GM19035 (cell line): Measurements from ENCODE around the gene TMEM151B.
"Not testable (repeated sequence)": the region's sequence is repeated elsewhere in the genome, so short reads cannot be mapped to it uniquely, and the experiment has no call there.

Experiments
- ATAC-seq: cut with Tn5 transposase; IDR thresholded peaks from one replicate; pipeline ENCODE4 v1.9.1; 2021; ENCODE audit not compliant: unreplicated experiment

The TMEM151B gene

DNA sequence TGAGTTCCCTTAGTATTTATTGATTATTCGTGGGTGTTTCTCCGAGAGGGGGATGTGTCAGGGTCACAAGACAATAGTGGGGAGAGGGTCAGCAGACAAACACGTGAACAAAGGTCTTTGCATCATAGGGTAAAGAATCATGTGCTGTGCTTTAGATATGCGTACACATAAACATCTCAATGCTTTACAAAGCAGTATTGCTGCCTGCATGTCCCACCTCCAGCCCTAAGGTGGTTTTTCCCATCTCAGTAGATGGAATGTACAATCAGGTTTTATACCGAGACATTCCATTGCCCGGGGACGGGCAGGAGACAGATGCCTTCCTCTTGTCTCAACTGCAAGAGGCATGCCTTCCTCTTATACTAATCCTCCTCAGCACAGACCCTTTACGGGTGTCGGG, 58.0 kb downstream of the TMEM151B start:
- ATAC-seq = not testable (repeated sequence)

- no peak for ATAC-seq
Observed at GRCh38 chr6:44329858-44330257, 59.6 kb downstream of the TMEM151B start.

DNA sequence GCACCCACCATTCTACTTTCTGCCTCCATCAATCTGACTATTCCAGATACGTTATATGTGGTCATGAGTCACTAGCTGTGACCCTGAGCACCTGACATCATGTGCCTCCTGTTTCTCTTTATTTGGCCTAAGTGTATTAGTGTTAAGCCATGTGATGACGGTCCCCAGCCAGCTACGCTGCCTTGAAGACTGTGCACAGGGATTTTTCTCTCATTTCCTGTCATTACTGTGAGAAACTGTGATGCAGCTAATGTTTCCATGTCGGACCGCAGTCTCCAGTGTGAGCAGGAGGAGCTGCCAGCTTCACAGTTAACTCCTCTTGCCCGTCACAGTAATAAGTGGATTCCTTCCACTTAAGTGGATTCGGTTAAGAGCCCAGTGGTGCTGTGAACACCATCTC, 62.3 kb downstream of the TMEM151B start:
- no peak for ATAC-seq

DNA sequence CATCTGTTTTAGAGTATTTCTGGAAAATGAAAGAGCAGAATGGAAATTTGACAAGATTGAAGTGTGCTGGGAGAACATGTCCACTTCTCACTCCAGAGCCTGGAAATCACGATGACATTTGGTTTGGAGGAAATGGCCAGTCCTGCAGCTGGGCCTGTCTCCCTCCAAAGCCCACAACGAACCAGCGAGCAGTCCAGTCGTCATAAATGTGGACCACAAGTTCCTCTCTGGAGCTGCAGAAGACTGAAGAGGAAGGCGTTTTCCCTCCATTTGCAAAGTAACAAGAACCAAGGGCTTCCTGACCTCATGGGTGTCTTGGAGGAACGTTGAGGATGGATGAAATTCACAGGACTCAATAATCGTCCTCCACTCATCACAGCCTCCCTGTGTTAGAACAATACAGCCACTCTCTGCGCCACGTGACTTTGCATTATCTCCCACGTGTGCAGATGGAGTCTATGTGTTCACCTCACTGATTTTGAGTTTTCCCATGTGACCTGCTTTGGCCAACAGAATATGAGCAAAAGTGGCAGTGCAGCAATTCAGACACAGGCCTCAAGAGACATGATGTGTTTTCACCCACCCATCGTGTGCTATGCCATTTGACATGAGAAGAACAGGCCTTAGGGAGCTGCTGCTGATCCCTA, 63.1 kb downstream of the TMEM151B start:
- no peak for ATAC-seq

- ATAC-seq = no peak
Observed at GRCh38 chr6:44333942-44334341, 63.7 kb downstream of the TMEM151B start.

- ATAC-seq = no peak
Observed at GRCh38 chr6:44335631-44336030, 65.4 kb downstream of the TMEM151B start.

DNA sequence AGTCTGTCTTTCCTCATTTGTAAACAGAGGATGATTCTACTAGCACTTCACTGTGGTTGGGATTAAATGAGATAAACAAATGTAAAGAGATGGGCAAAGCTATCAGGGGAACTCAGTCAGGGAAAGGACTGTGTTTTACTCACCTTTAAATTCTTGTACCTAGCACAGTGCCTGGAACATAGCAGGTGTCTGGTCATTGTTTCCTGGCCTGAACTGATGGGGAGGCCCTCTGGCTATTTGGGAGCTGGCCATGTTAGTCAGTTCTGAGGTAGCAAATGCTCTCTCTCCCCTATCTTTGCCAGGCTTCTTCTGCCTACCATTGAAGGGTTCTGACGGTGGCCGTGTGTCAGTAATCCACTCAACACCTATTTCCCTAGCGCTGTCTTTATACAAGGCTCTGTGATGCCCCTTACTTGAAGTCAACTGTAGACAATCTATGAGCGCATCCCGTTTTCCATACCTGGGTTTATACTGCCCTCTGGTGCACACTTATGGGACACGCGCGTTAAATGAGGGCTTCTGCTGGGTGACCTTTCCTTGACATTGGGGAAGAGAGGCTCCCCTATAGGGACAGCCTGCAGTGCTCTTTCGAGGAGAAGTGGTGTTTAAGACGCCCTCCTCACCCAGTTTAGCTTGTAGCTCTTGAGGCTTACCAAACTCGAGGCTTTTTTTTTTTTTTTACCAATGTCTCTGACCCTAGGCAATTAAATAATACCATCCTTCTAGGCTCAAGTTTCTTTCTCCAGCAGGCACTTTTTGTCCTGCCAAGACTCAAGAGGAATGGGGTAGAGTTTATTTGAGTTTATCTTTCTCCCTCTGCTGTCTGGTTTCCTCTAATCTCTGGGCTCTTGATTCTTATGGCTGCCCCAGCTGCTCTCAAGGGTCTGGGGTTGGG, 68.2 kb downstream of the TMEM151B start:
- peak; percentile 67 for ATAC-seq

DNA sequence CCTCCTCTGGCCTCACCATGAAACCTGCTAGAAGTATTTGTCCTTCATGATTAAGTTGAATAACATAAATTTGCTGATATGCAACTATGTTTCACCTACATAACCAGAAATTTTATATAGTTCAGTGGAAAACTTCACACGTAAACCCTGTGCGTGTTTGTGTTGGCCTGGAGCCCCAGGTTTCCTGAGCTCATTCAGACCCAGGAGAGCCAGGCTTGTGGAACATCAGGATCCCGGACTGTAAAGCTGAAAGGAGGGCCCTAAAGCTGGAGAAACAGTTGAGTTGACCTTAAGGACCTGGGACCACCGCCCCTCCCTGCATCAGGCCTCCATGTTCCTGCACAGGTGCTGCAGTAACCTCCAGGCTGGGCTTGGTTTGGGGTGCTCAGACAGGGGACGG, 69.1 kb downstream of the TMEM151B start:
- ATAC-seq = no peak

- ATAC-seq = no peak
Observed at GRCh38 chr6:44339763-44340625, 69.7 kb downstream of the TMEM151B start.

DNA sequence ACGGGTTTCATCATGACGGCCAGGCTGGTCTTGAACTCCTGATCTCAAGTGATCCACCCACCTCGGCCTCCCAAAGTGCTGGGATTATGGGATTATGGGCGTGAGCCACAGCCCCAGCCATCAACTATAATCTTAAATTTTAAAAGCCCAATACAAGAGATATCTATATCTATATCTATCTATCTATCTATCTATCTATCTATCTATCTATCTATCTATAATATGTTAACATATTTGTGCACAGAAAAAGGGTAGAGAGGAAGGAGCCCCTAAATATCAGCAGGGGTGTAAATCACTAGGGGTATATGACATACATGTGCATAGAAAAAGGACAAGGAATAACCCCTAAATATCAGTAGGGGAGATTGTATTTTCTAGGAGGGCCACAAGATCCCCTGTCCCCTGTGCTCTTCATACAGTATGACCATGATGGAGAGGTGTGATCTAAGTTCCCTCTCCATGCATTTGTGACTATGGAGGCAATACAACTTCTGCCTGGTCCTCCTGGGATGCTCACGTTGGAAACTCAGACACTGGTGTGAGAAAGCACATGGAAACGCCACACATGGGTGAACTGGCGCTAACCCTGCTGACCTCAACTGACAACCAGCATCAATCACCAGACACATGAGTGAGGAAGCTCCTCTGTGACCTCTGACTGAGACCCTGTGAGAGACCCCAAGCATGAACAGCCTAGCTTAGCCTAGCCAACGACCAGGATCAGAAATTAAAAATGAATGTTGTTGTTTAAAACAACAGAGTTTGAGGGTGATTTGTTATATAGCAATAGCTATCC, 71.0 kb downstream of the TMEM151B start:
- no peak for ATAC-seq

DNA sequence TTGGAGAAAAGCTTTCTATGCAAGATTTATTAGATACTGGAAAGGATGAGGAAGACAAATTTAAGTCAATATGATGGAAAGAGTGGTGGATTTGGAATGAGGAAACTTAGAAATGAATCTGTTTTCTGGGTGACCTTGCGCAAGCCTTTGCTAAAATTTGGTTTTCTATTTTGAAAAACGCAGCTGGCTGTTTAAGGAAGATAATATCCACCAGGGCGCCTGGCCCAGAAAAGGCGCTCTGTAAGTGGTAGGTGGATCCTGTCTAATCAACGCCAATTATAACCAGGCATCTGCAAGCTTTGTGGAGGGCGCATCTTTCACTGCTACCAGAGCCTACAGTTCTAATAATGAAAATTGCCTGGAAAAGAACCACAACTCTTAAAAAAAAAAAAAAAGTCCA, 71.8 kb downstream of the TMEM151B start:
- no peak for ATAC-seq

DNA sequence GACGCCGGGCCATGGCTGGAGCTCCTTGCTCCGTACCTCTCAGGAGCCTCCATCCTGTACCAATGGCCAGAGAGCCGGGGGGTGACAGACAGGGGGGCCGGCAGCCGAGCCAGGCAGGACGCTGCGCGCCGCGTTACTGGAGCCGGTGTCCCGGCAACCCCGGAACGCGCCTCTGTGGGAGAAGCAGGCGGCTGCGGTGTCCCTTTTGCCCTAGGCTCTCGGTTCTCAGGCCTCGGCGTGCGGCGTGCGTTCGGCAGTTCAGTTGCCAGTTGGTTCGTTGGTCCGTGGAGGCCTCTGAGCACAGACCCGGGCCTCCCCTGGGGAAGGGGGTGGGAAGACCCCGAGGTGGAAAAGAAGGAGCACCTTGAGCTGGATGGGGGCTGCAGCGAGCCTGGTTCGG, 72.2 kb downstream of the TMEM151B start, which contains the start of gene SPATS1:
Gene SPATS1, plus strand, starts transcription at position 162 of the 400 bp plus-strand sequence. CDS start 446 bp downstream, outside the sequence.
- ATAC-seq = no peak

GRCh38 chr6:44346818-44347217, 76.6 kb downstream of the TMEM151B start:
- not testable (repeated sequence) for ATAC-seq

DNA sequence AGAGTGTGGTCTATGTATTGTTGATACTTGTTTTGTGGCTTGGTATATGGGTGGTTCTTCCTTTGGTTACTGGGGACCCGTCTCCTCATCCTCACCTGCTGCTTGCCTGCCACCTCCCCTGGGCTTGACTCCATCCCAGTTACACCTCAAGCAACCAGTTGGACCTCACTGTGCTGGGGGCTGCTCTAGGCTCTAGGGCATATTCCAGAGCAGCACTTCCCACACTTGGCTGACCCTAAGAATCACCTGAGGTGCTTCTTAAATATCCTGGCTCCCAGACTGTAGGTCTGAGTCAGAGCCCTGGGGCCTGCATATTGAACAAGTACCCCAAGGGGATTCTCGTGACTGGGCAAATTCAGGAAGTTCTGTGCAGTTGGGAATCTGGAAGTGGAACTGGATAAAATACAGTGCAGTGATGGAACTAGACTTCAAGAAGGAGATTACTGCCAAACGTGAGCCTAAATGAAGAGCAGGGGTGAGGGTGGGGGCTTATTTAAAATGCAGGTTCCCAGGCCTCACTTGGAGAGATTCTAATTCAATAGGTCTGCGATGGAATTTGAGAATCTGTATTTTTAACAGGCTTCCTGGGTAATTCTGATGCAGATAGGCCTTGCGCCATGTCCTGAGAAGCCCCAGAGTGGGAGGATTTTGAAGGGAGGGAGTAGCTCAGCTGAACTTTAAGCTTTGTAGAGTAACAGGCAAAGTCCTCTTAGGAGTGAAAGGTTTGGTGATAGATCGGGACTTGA, 79.8 kb downstream of the TMEM151B start:
- no peak for ATAC-seq

DNA sequence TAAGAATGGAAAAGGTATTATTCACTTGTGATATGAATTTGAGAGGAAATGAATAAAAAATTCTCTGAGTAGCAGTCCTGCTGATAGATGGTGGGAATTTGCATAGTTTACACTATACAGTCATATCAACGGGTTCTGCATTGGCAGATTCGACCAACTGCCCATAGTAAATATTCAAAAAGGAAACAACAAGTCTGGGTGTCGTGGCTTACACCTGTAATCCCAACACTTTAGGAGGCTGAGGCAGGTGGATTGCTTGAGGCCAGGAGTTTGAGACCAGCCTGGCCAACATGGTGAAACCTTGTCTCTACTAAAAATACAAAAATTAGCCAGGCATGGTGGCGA, 80.4 kb downstream of the TMEM151B start:
- ATAC-seq = not testable (repeated sequence)

- ATAC-seq = no peak
Observed at GRCh38 chr6:44352259-44352658, 82.0 kb downstream of the TMEM151B start.

DNA sequence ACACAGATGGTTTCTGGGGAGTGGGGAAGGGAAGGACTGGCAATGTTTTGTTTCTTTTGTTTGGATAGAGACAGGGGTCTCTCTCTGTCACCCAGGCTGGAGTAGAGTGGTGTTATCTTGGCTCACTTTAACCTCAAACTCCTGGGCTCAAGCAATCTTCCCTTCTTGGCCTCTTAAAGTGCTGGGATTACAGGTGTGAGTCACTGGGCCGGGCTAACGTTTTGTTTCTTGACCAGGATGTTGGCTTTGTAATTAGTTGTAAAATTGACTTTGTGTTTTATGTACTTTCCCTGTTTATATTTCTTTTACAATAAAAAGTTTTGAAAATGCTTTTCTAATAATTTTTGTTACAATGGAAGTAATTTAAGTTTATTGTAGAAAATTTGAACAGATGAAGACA, 83.1 kb downstream of the TMEM151B start:
- ATAC-seq = no peak

DNA sequence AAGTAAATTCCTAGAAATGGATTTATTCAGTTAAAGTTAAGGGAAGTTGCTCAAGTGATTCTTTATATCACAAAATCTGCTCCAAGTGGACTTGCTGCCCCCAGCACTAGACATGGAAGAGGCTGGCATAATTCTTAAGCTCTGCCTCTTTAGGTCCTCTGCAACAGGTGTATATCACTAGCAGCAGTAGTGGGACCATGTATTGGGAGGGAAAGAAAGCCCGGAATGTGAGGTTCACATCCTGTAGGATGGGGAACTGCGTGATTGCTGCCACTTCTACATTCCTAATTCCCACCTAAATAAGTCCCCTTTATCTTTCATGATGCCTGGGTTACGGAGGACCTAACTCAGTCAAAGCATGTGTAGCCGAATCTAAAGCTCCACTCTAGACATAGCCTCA, 85.4 kb downstream of the TMEM151B start:
- ATAC-seq = no peak

- no peak for ATAC-seq
Observed at GRCh38 chr6:44356487-44356886, 86.2 kb downstream of the TMEM151B start.
